Liver (tissue), 3 donors: ENCODE data around the gene MSL3.

Experiments used
- CTCF ChIP-seq: fragments of 150-350 bp; IDR thresholded peaks from 2 replicates; pipeline ENCODE4 v1.5.1; 2017; ENCODE audit warnings: improper control_type of control experiment, low read depth, low read length; ENCODE audit not compliant: missing input control
- GABPA ChIP-seq, 2 donors: IDR thresholded peaks in 1 of 2; conservative IDR thresholded peaks in 1 of 2; 2 replicates each; pipeline ENCODE4 v1.6.1; 2016; ENCODE audit warnings: antibody characterized with exemption in 2 of 2, mild to moderate bottlenecking in 1 of 2, moderate library complexity in 1 of 2
- RAD21 ChIP-seq, 2 donors: IDR thresholded peaks; 2 replicates each; pipeline ENCODE4 v1.6.1; 2016; ENCODE audit warnings: antibody characterized with exemption in 2 of 2, mild to moderate bottlenecking in 2 of 2
- REST ChIP-seq: IDR thresholded peaks from 2 replicates; pipeline ENCODE4 v1.6.1; 2016; ENCODE audit warnings: antibody characterized with exemption, mild to moderate bottlenecking
- SP1 ChIP-seq: IDR thresholded peaks from 2 replicates; pipeline ENCODE4 v1.6.1; 2018; ENCODE audit warnings: antibody characterized with exemption, mild to moderate bottlenecking
- TAF1 ChIP-seq: conservative IDR thresholded peaks from 2 replicates; pipeline ENCODE4 v1.6.1; 2016; ENCODE audit warnings: antibody characterized with exemption, mild to moderate bottlenecking
- YY1 ChIP-seq: IDR thresholded peaks from 2 replicates; pipeline ENCODE4 v1.6.1; 2016; ENCODE audit warnings: antibody characterized with exemption, mild to moderate bottlenecking
- donor health status: healthy.
- donor health status: healthy.

DNA sequence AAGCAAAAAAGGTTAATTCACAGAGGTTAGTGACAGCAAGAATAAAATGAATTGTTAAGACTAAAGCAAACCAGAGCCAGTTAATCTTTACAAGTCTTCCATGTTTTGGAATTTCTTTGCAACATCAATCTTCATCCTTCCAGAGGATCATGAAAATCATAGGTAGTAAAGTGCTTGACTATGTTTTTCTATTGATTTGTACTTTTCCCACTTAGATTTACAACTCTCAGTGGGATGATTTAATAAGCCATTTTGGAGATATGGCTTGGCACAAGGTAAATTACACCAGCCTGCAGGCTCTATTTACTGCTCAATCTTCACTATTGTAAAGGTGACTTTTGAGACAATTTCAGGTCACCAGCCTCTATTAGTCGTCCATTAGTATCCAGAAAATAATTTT is 26.5 kb downstream of the MSL3 start:
- TF ChIP-seq RAD21 (IDR thresholded peaks at IDR 0.05) (no peak), GABPA (IDR thresholded peaks at IDR 0.05 in 1 of 2, conservative IDR thresholded peaks at IDR 0.05 in 1 of 2) (no peak), CTCF (no peak), YY1 (no peak), TAF1 (no peak), REST (no peak), SP1 (no peak)
